ENCODE measurements around the gene NR4A1.

NR4A1 gene

GRCh38 chr12:52059582-52060497, 8.6 kb downstream of the NR4A1 start:
- no peak for DNase-seq

- DNase-seq = no peak
These were observed 9.4 kb downstream of the NR4A1 start for GRCh38 chr12:52060498-52061177.

DNA sequence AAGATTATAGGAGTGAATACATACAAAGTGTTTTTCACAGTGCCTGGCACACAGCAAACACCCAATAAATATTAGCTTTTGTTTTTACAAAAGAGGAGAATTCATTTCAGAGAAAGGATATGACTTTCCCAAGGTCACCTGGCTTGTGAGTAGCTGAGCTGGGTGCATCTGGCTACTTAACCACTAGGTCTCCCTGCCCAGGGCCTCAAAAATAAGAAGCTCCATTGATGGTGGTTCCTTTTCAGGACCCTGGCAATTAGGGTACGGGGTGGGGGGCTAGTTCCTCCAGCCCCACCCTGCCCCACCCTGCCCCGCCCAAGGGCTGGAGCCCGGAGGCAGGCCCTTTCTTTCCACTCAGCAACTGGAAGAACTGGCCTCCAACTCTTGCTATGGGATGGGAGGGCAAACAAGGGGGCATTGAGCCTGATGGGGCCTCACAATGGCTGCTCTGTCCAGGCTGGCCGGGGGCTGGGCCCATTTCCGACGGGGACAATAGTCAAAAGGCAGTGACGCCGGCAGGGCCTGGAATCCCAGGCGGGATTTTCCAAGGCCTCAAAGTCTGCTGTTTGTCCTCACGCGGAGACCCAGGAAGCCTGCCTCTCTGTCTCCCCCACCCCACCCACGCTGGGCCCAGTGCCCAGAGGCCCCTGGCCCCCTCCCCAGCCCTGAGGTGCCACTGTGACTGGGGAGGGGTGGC, 10.4 kb downstream of the NR4A1 start:
- DNase-seq = no peak

- DNase-seq = no peak
These were observed 11.2 kb downstream of the NR4A1 start for GRCh38 chr12:52062167-52063081.

DNA sequence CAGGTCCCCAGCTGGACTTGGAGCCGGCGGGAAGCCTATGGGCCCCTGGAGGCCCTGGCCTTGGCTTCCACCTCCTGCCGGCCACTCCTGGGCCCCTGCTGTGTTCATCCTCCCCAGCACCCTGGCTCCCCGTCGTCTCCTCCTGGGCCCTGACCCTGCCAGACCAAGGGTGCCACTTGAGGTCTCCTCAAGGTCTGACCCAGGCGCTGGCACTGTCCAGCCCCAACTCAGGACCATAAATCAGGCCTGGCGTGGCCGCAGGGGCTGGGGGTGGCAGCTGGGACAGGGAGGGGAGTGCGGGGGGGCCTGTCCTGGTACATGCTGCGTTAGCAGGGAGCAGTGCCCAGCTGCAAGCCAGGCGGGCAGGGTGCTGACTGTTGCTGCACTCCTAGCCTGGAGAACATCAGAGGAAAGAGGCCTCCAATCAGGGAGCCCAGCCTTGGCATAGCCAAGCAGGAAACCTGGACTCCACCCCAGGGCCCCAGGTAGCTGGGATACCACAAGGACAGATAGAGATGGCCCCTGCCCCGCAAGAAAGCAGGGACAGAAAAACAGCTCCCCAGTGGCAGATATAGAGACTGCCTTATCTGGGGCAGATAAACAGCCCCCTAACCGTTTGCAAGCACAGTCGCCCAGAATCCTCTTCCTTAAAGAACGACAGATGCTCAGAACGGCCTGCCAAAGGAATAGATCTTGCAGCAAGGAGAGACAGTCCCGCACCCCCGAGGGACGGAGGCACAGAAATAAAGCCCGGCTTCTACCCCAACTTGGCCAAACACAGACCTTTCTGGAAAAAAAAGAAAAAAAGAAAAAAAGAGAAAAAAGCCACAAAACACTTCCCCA, 12.1 kb downstream of the NR4A1 start:
- DNase-seq = no peak

DNA sequence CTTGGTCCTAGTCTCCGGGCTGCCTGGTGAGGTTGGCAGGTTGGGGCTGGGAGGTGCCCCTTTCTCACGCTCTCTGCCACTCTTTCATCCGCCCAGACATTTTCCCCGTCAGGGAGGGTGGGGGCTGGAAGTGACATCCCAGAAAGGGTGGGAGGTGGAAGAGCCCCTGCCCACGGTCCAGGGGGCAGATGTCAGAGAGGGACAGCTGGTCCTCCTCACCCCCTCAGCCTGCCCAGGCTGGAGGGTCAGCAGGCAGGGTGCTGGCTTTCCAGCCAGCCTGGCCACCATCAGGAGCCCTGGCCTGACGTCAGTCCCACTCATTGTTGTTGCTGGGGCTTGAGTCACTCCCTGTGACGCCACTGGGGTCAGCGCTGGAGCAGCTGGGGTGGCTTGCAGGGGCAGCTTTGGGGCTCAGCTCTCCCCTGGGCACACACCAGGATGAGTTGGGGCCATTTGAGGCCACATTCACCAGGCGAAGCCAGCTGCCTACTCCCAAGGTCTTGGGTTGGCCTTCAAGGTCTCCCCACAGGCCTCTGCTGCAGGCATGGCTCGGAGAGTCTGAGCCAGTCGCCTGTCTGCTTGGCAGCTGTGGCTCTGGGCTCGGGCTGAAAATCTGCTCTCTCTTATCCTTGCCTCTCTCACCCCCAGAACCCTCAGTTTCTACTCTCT, 12.9 kb downstream of the NR4A1 start:
- DNase-seq = no peak

DNA sequence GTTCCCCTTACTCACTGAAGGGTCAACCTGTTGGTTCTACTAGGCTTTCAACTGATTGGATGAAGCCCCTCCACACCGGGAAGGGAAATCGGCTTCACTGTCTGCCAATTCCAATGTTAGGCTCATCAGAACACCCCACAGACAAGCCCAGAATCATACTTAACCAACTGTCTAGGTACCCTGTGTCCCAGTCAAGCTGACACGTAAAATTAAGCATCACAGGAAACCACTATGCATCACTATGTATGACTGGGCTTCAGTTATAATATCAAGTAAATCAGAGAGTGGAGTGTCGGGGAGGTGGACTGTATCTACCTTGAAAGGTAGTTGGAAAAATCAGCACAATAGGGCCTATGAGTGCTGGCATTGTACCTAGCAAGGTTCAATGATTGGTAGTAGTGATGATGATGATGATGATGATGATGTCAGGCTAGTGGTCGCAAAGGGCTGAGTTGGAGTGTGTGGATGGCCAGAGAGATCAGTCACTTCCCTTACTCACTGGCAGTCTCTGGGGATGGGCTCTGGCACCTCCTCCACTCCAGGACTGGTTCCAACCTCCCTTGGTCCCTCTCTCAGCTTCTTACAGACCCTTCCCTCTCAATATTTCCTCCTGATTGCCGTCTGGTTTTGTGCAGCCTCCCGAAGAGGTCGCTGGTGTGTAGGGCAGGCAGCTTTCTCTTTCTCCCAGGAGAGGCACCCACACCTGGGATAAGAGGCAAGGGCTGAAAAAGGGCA, 15.3 kb downstream of the NR4A1 start:
- no peak for DNase-seq

DNA sequence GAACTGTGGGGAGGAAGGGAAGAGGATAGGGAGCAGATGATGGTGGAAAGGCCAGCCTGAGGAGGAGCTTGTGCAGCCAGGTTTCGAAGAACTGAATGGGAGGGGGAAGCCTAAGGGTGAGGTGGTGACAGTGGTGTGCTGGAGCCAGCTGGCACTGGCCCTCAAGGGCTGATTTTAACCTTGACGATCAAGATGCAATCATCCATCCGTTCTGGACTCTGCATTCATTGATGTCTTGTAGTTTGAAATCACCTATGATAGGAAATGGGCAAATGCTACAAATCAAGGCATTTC, 15.8 kb downstream of the NR4A1 start:
- no peak for DNase-seq

DNA sequence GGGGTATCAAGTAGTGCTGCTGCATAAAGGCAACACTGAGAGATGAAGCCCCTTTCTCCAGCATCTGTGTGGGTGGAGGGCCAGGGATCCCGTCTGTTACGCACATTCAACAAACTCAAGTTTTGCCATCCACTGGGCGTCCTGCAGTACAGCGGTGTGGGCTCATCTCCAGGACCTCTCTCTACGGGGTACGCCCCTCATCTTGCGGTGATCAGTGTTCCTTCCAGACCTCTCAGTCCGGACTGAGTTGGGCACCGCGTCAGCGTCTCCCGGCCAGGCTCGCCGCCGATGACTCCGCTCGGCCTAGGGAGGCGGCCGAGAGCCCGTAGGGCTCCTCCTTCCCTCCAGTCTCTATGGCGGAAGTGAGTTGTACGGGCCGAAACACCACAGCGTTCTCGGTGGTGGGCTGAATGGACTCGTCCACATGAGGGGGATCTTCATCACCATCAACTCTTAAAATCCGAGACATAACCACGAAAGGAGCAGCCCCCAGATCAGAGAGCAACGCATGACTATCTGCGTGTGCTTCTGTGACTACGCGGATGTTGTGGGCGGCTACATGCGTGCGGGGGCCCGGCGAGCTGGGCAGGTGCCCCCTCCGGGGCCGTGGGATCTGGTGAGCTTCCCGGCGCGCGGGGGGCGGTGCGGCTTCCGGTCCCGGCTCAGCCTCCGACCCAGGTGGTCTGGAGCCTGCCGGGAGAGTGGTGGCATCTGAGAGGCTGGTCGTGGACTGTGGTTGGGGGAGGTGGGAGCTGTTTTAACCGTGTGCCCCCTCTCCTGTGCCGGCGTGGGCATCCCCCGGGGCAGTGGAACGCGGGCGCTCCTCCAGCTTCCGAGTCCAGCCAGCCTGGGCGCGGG, 18.3 kb downstream of the NR4A1 start, which contains the start of gene ATG101:
TSS of gene ATG101 (plus strand) at position 652 of the 858 bp plus-strand sequence. CDS start 3,673 bp downstream, outside the sequence.
- peak; percentile 82 for DNase-seq

GRCh38 chr12:52070185-52070925, 19.1 kb downstream of the NR4A1 start:
- DNase-seq = no peak

DNA sequence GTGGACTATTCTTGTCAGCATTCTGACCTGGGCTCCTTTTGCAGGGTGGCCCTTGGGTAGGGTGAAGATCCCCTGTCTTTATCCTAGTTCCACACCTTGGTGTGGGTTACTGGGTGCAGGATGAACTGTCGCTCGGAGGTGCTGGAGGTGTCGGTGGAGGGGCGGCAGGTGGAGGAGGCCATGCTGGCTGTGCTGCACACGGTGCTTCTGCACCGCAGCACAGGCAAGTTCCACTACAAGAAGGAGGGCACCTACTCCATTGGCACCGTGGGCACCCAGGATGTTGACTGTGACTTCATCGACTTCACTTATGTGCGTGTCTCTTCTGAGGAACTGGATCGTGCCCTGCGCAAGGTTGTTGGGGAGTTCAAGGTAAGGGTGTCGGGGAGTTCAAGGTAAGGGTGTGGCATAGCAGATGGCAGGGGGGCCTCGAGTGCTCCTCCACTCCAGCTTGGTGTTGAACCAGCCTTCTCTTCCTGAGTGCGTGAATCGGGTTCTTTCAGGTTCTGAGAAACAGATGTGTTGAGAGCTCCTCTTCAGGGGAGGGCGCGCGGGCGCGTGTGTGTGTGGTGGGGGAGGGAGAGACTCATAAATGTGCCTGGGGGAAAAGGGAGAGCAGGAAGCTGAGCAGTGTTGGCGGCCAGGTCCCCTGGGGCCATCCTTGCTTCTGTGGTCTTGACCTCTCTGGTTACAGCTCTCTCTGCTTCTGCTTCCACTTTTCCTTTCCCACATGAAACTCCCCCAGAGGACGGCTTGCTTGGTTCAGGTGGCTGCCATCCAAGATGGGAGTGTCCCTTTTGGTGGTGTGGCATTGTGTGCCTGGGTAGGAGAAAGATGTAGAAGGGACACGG, 22.5 kb downstream of the NR4A1 start:
- DNase-seq = no peak

GRCh38 chr12:52074971-52075724, 23.9 kb downstream of the NR4A1 start:
- no peak for DNase-seq

GRCh38 chr12:52076811-52077210, 25.6 kb downstream of the NR4A1 start:
- no peak for DNase-seq

- no peak for DNase-seq
These were observed 27.0 kb downstream of the NR4A1 start for GRCh38 chr12:52078276-52078675.

DNA sequence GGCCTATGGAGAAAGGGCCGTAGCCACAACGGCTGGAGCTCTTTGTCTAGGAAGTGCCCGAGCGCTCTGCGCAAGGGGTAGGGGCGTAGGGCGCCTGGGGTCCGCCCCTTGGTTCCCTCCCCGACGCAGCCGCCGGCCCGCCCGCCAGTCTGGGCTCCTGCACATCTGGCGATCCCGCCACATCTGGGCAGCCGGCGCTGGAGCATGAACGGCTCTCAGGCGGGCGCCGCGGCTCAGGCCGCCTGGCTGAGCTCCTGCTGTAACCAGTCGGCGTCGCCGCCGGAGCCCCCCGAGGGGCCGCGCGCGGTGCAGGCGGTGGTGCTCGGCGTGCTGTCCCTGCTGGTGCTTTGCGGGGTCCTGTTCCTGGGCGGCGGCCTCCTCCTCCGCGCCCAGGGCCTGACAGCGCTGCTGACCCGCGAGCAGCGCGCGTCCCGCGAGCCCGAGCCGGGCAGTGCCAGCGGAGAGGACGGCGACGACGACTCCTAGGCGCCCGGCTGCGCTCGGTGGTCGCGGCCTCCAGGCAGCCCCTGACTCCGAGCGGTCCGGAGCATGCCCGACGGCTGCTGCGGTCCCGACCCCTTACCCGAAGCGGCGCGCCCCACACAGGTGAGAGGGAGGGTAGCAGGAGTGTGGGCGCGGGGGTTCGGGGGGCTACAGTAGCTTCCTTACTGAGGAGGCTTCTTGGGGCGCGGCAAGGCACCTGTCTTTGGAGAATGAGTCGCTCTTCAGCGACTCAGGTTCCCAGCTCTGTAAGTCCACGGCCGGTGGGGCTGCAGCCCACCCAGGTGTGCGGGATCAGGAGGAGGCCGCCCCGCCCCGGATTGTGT, 28.5 kb downstream of the NR4A1 start, which contains the start of gene SMIM41:
TSS of gene SMIM41 (plus strand) at position 129 of the 827 bp plus-strand sequence. CDS start at position 205, 76 bp downstream.
- DNase-seq = no peak
